ENCODE measurements around the gene IKZF5.

Gene IKZF5

DNA sequence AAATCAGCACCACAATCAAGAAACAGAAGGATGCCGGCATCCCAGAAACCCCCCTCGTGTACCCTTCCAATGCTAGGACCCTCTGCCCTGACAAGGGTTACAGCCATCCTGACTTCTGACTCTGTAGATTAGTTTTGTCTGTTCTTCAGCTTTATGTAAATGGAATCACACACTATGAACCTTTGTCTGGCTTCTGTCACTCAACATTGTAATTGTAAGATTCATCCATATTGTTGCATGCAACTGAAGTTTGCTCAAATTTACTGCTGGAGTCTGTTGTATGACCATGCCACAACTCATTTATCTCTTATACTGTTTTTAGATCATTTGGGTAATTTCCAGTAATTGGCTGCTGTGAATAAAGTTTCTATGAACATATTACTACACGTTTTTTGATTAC, 8.4 kb downstream of the IKZF5 start:
- TF ChIP-seq CTCF (conservative IDR thresholded peaks at IDR 0.05) (no peak), ZFX (IDR thresholded peaks at IDR 0.05) (no peak)
- H3K27ac ChIP-seq = no peak overlapping the region

DNA sequence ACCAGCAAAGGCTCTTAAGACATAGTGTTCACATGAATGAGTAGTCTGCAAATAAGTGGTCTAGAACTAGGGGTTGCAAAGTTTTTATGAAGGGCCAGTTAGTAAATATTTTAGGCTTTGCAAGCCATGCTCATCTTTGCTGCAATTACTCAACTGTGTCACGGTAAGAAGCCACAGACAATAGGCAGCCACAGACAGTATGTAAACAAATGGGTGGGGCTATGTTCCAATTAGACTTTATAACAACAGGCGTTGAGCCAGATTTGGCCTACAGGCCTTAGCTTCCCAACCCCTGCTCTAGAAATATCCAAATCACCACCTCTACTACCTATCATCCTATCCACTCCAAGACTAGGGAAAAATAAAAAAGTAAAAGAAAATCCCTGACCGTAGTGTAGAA, 9.2 kb downstream of the IKZF5 start:
- TF ChIP-seq CTCF (conservative IDR thresholded peaks at IDR 0.05) (no peak), ZFX (IDR thresholded peaks at IDR 0.05) (no peak)
- H3K27ac ChIP-seq = no peak overlapping the region

DNA sequence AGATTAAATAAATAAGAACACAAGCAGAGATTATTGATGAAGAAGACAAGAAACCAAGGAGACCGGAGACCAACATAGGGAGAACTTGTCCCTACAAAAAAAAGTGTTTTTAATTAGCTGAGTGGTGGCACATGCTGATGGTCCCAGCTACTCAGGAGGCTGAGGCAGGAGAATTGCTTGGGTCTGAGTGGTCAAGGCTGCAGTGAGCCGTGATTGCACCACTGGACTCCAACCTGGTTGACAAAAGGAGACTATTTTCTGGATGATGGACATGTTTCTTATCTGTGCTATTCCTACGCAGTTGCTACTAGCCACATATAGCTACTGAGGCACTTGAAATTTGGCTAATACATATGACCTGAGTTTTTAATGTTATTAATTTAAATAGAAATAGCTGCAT, 9.7 kb downstream of the IKZF5 start:
- H3K27ac ChIP-seq = no peak overlapping the region
- TF ChIP-seq CTCF (conservative IDR thresholded peaks at IDR 0.05) = no peak
- no peak for TF ChIP-seq ZFX (IDR thresholded peaks at IDR 0.05)

DNA sequence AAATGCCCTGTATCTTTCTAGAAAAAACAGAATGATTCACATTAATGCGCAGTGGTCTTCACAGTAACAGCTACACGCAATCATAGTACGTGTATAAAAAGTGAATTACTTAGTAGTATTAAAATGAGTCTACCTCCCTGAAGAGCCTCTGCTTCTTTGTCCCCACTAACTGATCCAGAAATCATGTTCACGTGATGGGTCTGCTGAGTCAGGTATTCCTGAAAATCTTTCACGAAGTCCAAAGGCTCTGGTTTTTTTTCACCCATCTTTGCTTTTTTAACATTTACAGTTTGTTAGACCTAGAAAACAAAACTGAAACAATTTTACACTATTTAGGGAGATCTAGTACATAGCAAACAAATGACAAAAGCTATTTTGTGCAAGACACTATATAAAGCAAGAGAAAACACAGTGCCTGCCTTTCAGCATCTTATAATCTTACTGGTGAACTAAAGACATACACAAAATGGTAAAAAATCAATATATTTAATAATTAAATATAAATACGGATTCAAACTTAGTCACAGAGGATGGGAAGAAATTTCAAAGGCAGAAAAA, 10.2 kb downstream of the IKZF5 start:
- H3K27ac ChIP-seq = no peak overlapping the region
- TF ChIP-seq CTCF (conservative IDR thresholded peaks at IDR 0.05) (no peak), ZFX (IDR thresholded peaks at IDR 0.05) (no peak)

DNA sequence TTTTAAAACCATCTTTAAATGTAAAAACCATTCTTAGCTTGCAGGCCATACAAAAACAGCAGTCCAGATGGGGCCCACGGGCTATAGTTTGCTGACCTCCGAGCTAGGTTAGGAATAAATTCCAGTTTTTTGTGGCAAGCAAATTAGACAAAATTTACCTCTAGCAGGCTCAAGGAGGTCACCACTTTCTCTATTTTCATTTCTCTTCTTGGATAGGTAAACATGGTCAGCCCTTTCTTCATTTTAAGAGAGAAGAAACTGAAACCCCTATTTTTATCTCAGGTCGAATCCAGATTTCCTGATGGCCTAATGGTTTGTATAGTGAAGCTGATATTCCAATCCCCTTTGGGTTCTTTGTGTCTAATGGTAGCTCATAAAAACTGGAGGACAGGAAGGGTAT, 10.7 kb downstream of the IKZF5 start:
- TF ChIP-seq ZFX (IDR thresholded peaks at IDR 0.05) (no peak), CTCF (conservative IDR thresholded peaks at IDR 0.05) (no peak)
- H3K27ac ChIP-seq = no peak overlapping the region

DNA sequence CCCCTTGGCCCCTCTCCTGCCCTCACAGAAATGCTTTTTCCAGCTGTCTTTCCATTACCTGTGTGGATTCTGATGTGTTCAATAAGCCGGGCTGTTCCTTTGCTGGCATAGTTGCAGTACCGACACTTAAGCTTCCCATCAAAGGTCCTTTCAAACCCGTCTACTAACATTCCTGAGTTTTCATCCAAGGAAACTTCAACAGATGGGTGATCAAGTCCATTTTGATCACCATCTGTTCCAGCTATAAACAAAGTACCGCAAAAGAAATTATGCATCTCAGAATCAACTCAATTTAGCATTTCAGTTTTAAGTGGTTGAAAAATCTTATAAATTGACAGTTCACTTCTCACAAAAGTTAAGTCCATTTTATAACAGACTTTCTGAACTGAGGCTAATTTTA, 12.7 kb downstream of the IKZF5 start:
- TF ChIP-seq CTCF (conservative IDR thresholded peaks at IDR 0.05) (no peak), ZFX (IDR thresholded peaks at IDR 0.05) (no peak)
- no peak overlapping the region for H3K27ac ChIP-seq

GRCh38 chr10:122993797-122994336, 14.7 kb downstream of the IKZF5 start:
- no peak overlapping the region for H3K27ac ChIP-seq
- TF ChIP-seq ZFX (IDR thresholded peaks at IDR 0.05) (no peak), CTCF (conservative IDR thresholded peaks at IDR 0.05) (no peak)

Data from C4-2B (cell line).